ENCODE results near the gene NLRP1.

NLRP1 gene

DNA sequence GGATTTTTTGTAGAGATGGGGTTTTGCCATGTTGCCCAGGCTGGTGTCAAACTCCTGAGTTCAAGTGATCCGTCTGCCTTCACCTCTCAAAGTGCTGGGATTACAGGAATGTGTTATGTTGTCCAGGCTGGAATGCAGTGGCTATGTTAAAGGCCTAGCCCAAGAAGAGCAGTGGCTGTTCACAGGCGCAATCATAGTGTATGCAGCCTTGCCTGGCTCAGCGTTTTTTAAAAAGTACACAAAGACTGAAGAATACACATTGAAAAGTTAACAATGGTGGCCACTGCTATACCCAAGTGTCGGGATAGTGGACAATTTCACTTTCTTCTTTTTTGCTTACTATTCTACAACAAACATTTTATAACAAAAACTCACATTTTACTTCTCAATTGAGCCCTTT lies 105.3 kb downstream of the NLRP1 start:
- no peak for DNase-seq (ENCODE audit: low read depth in 2 of 2)

DNA sequence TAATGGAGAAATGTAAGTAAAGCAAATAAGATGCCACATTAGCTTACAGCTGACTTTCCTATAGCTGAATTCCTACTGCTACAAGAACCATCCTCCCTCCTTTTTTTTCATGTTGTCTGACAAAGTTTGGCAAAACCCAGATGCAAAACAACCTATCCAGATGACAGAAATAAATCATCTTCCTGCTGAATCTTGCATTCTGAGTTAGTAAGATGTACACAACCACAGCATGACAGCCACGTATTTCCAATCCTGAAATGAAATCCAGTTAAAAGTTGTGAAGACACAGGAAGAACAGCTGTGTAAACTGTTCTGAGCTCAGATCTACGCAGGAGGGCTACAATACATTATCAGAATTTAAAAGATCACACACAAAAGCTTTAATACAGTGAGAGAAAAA lies 110.4 kb downstream of the NLRP1 start:
- DNase-seq (ENCODE audit: low read depth in 2 of 2): no peak

GRCh38 chr17:5472511-5472910 lies 111.8 kb downstream of the NLRP1 start:
- no peak for DNase-seq (ENCODE audit: low read depth in 2 of 2)

GRCh38 chr17:5468075-5468473 lies 116.2 kb downstream of the NLRP1 start:
- no peak for DNase-seq (ENCODE audit: low read depth in 2 of 2)

DNA sequence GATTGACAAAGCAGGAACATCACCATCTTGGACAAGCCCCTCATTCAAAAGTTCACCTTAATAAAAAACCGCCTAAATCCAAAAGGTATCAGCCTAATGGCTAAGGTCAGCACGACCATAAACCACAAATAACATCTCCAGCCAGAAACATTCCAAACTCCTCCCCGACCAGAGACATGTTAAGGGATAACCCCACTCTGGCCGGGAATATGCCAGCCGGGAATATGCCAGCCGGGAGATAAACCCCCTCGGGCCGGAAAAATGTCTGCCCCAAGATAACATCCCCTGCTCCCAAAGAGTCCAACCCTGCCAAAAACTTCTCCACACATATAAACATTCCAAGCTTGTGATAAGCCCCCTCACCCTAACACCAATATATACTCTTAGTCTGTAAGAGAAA lies 116.9 kb downstream of the NLRP1 start:
- no peak for DNase-seq (ENCODE audit: low read depth in 2 of 2)

- DNase-seq (ENCODE audit: low read depth in 2 of 2): no peak
Measured at GRCh38 chr17:5466295-5466694, 118.0 kb downstream of the NLRP1 start.

GRCh38 chr17:5464717-5465507 lies 119.4 kb downstream of the NLRP1 start:
- no peak for DNase-seq (ENCODE audit: low read depth in 2 of 2)

Data from stimulated activated CD4-positive, alpha-beta T cell treated with anti-CD3 and anti-CD28 coated beads, Interleukin-1b, Interleukin-23, amount 100 ng/mL, for 1 hour (primary cell).